PC-9 (cell line): ENCODE measurements around the gene GMDS. TPM values are rescaled to one million over a fixed set of nuclear protein-coding genes. Genes with fewer than 3 reads are reported as not detected.

Source experiments
- BruUV-seq: library from RNA; stranded (reverse); fragments of 400-500 nt; replicated peaks from 2 replicates; lab custom pipeline; 2021; lab: Mats Ljungman, UMichigan
- CTCF ChIA-PET: fragments of 300-600 bp; sonication (Branson Sonifier 250); formaldehyde crosslinking; loops from one replicate; lab custom pipeline; 2022; ENCODE audit warnings: antibody characterized with exemption; lab: Charles Lee
- POLR2A ChIA-PET: fragments of 300-600 bp; sonication (Branson Sonifier 250); formaldehyde crosslinking; loops from one replicate; lab custom pipeline; 2022; ENCODE audit warnings: antibody characterized with exemption; ENCODE audit not compliant: unreplicated experiment; lab: Charles Lee
- DNase-seq, 2 experiments: peaks; one replicate each; pipeline versions ENCODE4 v3.0.0 to v3.0.0-alpha.2; 2015 to 2022; ENCODE audit warnings: mixed read lengths in 1 of 2
- H2AFZ ChIP-seq: fragments of 200-600 bp; sonication (generic); 2 replicates; pipeline ENCODE4 v1.8.1; 2017; ENCODE audit warnings: antibody characterized with exemption
- H3F3A ChIP-seq: fragments of 200-600 bp; sonication (generic); 2 replicates; pipeline ENCODE4 v1.8.1; 2017; ENCODE audit warnings: antibody characterized with exemption, mild to moderate bottlenecking, low read depth; ENCODE audit not compliant: insufficient read depth
- H3K27ac ChIP-seq: fragments of 200-600 bp; sonication (generic); 2 replicates; pipeline ENCODE4 v1.6.1; 2016; ENCODE audit warnings: mixed run types
- H3K27me3 ChIP-seq: fragments of 200-600 bp; sonication (generic); 2 replicates; pipeline ENCODE4 v1.6.1; 2016; ENCODE audit warnings: low read depth, mixed run types; ENCODE audit not compliant: insufficient read depth
- H3K36me3 ChIP-seq: fragments of 200-600 bp; sonication (generic); 2 replicates; pipeline ENCODE4 v1.6.1; 2016; ENCODE audit warnings: low read depth, mixed run types
- H3K4me1 ChIP-seq: fragments of 200-600 bp; sonication (generic); replicated peaks from 2 replicates; pipeline ENCODE4 v1.6.1; 2016; ENCODE audit warnings: mixed run types; ENCODE audit not compliant: insufficient read depth
- H3K4me2 ChIP-seq: fragments of 200-600 bp; sonication (generic); 2 replicates; pipeline ENCODE4 v1.6.1; 2017; ENCODE audit warnings: mixed run types
- H3K4me3 ChIP-seq: fragments of 200-600 bp; sonication (generic); 2 replicates; pipeline ENCODE4 v1.6.1; 2016; ENCODE audit warnings: mixed run types
- H3K79me2 ChIP-seq: fragments of 200-600 bp; sonication (generic); 2 replicates; pipeline ENCODE4 v1.6.1; 2017; ENCODE audit warnings: low read depth, mixed run types
- H3K9me2 ChIP-seq: fragments of 200-600 bp; sonication (generic); 2 replicates; pipeline ENCODE4 v1.8.1; 2017; ENCODE audit warnings: mild to moderate bottlenecking; ENCODE audit not compliant: insufficient read depth
- H3K9me3 ChIP-seq: fragments of 200-600 bp; sonication (generic); 2 replicates; pipeline ENCODE4 v1.8.1; 2016; ENCODE audit warnings: low read depth; ENCODE audit not compliant: insufficient read depth
- H4K20me1 ChIP-seq: fragments of 200-600 bp; sonication (generic); 2 replicates; pipeline ENCODE4 v1.8.1; 2017; ENCODE audit not compliant: insufficient read depth
- CTCF ChIP-seq: fragments of 200-600 bp; sonication (generic); conservative IDR thresholded peaks from 2 replicates; pipeline ENCODE4 v1.6.1; 2017; ENCODE audit warnings: mixed run types, antibody characterized with exemption, mild to moderate bottlenecking, moderate library complexity
- EZH2 ChIP-seq: fragments of 200-600 bp; sonication (generic); IDR thresholded peaks from 2 replicates; pipeline ENCODE4 v1.8.0; 2017; ENCODE audit warnings: antibody characterized with exemption, low read depth
- intact Hi-C: fragments of 100-400 bp; cut with micrococcal nuclease; formaldehyde crosslinking; loops from one replicate; pipeline ENCODE4 v1.10.0; 2022; ENCODE audit not compliant: unreplicated experiment
- total RNA-seq: library from RNA; stranded (reverse); gene quantifications from 2 replicates; pipeline ENCODE4 v1.2.3, GENCODE V29; 2021

Gene GMDS
- total RNA-seq, 1 experiment from 2014 or later, result 30.1 TPM

- H3K4me2 ChIP-seq, result no peak overlapping the region
- no peak overlapping the region for H2AFZ ChIP-seq
- CTCF ChIA-PET, result no interaction called here
- H3K4me1 ChIP-seq, result no peaks in the 10 kb centered on the region
- POLR2A ChIA-PET, result no interaction called here
- DNase-seq, result no peak
- H3K27ac ChIP-seq, result no peak overlapping the region
- H3F3A ChIP-seq, result no peaks in the 10 kb centered on the region
- TF ChIP-seq EZH2, result no peak
- no peak for TF ChIP-seq CTCF
- no peaks in the 10 kb centered on the region for H3K36me3 ChIP-seq
- H3K79me2 ChIP-seq, result no peaks in the 10 kb centered on the region
- H3K9me3 ChIP-seq, result no peaks in the 10 kb centered on the region
- H3K27me3 ChIP-seq, result no peaks in the 10 kb centered on the region
- no peak overlapping the region for H3K4me3 ChIP-seq
- H4K20me1 ChIP-seq, result no peaks in the 10 kb centered on the region
- intact Hi-C loops, result no loop called here
- BruUV-seq, result no TSS peak
- H3K9me2 ChIP-seq, result no peaks in the 10 kb centered on the region
These were observed 97.5 kb downstream of the GMDS start for GRCh38 chr6:2147766-2148448.

- Histone ChIP-seq H3K9me2 (no peaks in the 10 kb centered on the region), H3K36me3 (no peaks in the 10 kb centered on the region), H3K27me3 (no peaks in the 10 kb centered on the region), H3K79me2 (no peaks in the 10 kb centered on the region), H3F3A (no peaks in the 10 kb centered on the region), H2AFZ (no peak overlapping the region), H3K27ac (no peak overlapping the region), H3K9me3 (no peaks in the 10 kb centered on the region), H3K4me3 (no peak overlapping the region), H4K20me1 (no peaks in the 10 kb centered on the region), H3K4me1 (no peaks in the 10 kb centered on the region), H3K4me2 (no peak overlapping the region)
- TF ChIP-seq CTCF (no peak), EZH2 (no peak)
- no TSS peak for BruUV-seq
- ChIA-PET CTCF (no interaction called here), POLR2A (no interaction called here)
- DNase-seq, result no peak
- intact Hi-C loops, result no loop called here
These were observed 98.1 kb downstream of the GMDS start for GRCh38 chr6:2147261-2147660.

- Histone ChIP-seq H3K4me1 (no peaks in the 10 kb centered on the region), H3K79me2 (no peaks in the 10 kb centered on the region), H3K27me3 (no peaks in the 10 kb centered on the region), H2AFZ (no peak overlapping the region), H3F3A (no peaks in the 10 kb centered on the region), H3K4me2 (no peak overlapping the region), H3K36me3 (no peaks in the 10 kb centered on the region), H3K9me3 (no peaks in the 10 kb centered on the region), H3K27ac (no peak overlapping the region), H3K4me3 (no peak overlapping the region), H3K9me2 (no peaks in the 10 kb centered on the region), H4K20me1 (no peaks in the 10 kb centered on the region)
- intact Hi-C loops, result no loop called here
- TF ChIP-seq CTCF, result no peak
- TF ChIP-seq EZH2, result no peak
- no peak for DNase-seq
- ChIA-PET POLR2A (no interaction called here), CTCF (no interaction called here)
- no TSS peak for BruUV-seq
These were observed 101.2 kb downstream of the GMDS start for GRCh38 chr6:2144210-2144609.
